Smooth muscle cell (in vitro differentiated cells): Measurements from ENCODE around the gene ARHGAP8. TPM values are rescaled to one million over a fixed set of nuclear protein-coding genes. Genes with fewer than 3 reads are reported as not detected.

Experiments
- DNase-seq: peaks from one replicate; lab custom pipeline; 2025; ENCODE audit not compliant: unreplicated experiment; lab: John Stamatoyannopoulos, UW
- H2AFZ ChIP-seq: fragments of 200-600 bp; sonication (generic); 2 replicates; pipeline ENCODE4 v1.6.0; 2016; ENCODE audit warnings: antibody characterized with exemption, low read depth, mild to moderate bottlenecking
- H3F3A ChIP-seq: fragments of 200-600 bp; sonication (generic); 2 replicates; pipeline ENCODE4 v1.6.0; 2017; ENCODE audit warnings: antibody characterized with exemption, low read depth
- H3K27ac ChIP-seq: fragments of 200-600 bp; sonication (generic); 2 replicates; pipeline ENCODE4 v1.5.1; 2016; ENCODE audit warnings: low read depth, mild to moderate bottlenecking
- H3K27me3 ChIP-seq: fragments of 200-600 bp; sonication (generic); 2 replicates; pipeline ENCODE4 v1.6.1; 2016; ENCODE audit warnings: low read depth, mild to moderate bottlenecking
- H3K36me3 ChIP-seq: fragments of 200-600 bp; sonication (generic); 2 replicates; pipeline ENCODE4 v1.5.1; 2016; ENCODE audit warnings: low read depth
- H3K4me1 ChIP-seq: fragments of 200-600 bp; sonication (generic); 2 replicates; pipeline ENCODE4 v1.5.1; 2016; ENCODE audit warnings: low read depth
- H3K4me2 ChIP-seq: fragments of 200-600 bp; sonication (generic); 2 replicates; pipeline ENCODE4 v1.6.0; 2016; ENCODE audit warnings: mild to moderate bottlenecking
- H3K4me3 ChIP-seq: fragments of 200-600 bp; sonication (generic); 2 replicates; pipeline ENCODE4 v1.5.1; 2016; ENCODE audit warnings: mild to moderate bottlenecking
- H3K79me2 ChIP-seq: fragments of 200-600 bp; sonication (generic); 2 replicates; pipeline ENCODE4 v1.6.0; 2016; ENCODE audit warnings: low read depth, mild to moderate bottlenecking
- H3K9ac ChIP-seq: fragments of 200-600 bp; sonication (generic); 2 replicates; pipeline ENCODE4 v1.6.0; 2016; ENCODE audit warnings: low read depth
- H3K9me3 ChIP-seq: fragments of 200-600 bp; sonication (generic); replicated peaks from 2 replicates; pipeline ENCODE4 v1.5.1; 2016; ENCODE audit warnings: low read depth
- H4K20me1 ChIP-seq: fragments of 200-600 bp; sonication (generic); 2 replicates; pipeline ENCODE4 v1.6.0; 2016; ENCODE audit warnings: low read depth
- CTCF ChIP-seq: fragments of 200-600 bp; sonication (generic); IDR thresholded peaks from 2 replicates; pipeline ENCODE4 v1.5.1; 2017; ENCODE audit warnings: borderline replicate concordance, mild to moderate bottlenecking, antibody characterized with exemption; ENCODE audit not compliant: insufficient read depth, poor library complexity, severe bottlenecking
- WGBS: methylation state at CpG from one replicate; pipeline ENCODE4 v1.1.7; 2016; ENCODE audit warnings: low lambda C conversion rate; 5-methylcytosine and 5-hydroxymethylcytosine counted together
- polyA plus RNA-seq: library from polyadenylated mRNA; unstranded; fragments of >200 nt; fragmentation: Nextera tagmentation; extraction: Ambion mirVana; gene quantifications from 2 replicates; pipeline ENCODE4 v1.2.1, GENCODE V29; 2016
- total RNA-seq: library from RNA; depleted of rRNA; stranded (reverse); fragments of >200 nt; gene quantifications from 2 replicates; pipeline ENCODE4 v1.2.3, GENCODE V29; 2014

Gene ARHGAP8
- total and polyA plus RNA-seq, 2 experiments from 2014 or later: 5.8 to 11.4 TPM

- H3K27me3 ChIP-seq: no peaks in the 10 kb centered on the region
- H3K9ac ChIP-seq: no peak overlapping the region
- H3K9me3 ChIP-seq: no peaks in the 10 kb centered on the region
- no peaks in the 10 kb centered on the region for H3K36me3 ChIP-seq
- H3K79me2 ChIP-seq: no peaks in the 10 kb centered on the region
- DNase-seq: no peak
- WGBS: 98% methylated on average over 7 of the region's 7 CpGs
- H3K4me3 ChIP-seq: no peak overlapping the region
- no peaks in the 10 kb centered on the region for H3K4me1 ChIP-seq
- H4K20me1 ChIP-seq: no peaks in the 10 kb centered on the region
- no peak for TF ChIP-seq CTCF
- H3K27ac ChIP-seq: no peak overlapping the region
- no peak overlapping the region for H2AFZ ChIP-seq
- no peak overlapping the region for H3K4me2 ChIP-seq
- H3F3A ChIP-seq: no peaks in the 10 kb centered on the region
Measured at GRCh38 chr22:44861245-44861644, 108.9 kb downstream of the ARHGAP8 start.

- Histone ChIP-seq H3K9ac (no peak overlapping the region), H3K9me3 (no peaks in the 10 kb centered on the region), H3F3A (no peaks in the 10 kb centered on the region), H4K20me1 (no peaks in the 10 kb centered on the region), H3K79me2 (no peaks in the 10 kb centered on the region), H3K27me3 (no peaks in the 10 kb centered on the region), H2AFZ (no peak overlapping the region), H3K4me2 (no peak overlapping the region), H3K36me3 (no peaks in the 10 kb centered on the region), H3K4me1 (no peaks in the 10 kb centered on the region), H3K4me3 (no peak overlapping the region), H3K27ac (no peak overlapping the region)
- no peak for DNase-seq
- TF ChIP-seq CTCF: no peak
- 93% methylated on average over 11 of the region's 11 CpGs for WGBS
Measured at GRCh38 chr22:44862281-44862680, 109.9 kb downstream of the ARHGAP8 start.

- H3K79me2 ChIP-seq: no peaks in the 10 kb centered on the region
- TF ChIP-seq CTCF: no peak
Measured at GRCh38 chr22:44862981-44863860, 110.8 kb downstream of the ARHGAP8 start.

More at GRCh38 chr22:44862981-44863860, 110.8 kb downstream of the ARHGAP8 start:
- Histone ChIP-seq H3K4me1 (no peaks in the 10 kb centered on the region), H3K9me3 (no peaks in the 10 kb centered on the region), H2AFZ (no peak overlapping the region), H3K4me2 (no peak overlapping the region), H3K9ac (no peak overlapping the region), H3K27ac (no peak overlapping the region), H3K27me3 (no peaks in the 10 kb centered on the region), H3K36me3 (no peaks in the 10 kb centered on the region), H4K20me1 (no peaks in the 10 kb centered on the region), H3K4me3 (no peak overlapping the region), H3F3A (no peaks in the 10 kb centered on the region)
- WGBS: 92% methylated on average over 19 of the region's 19 CpGs
- no peak for DNase-seq
